HCT116 (cell line): Measurements from ENCODE around the gene RENBP. TPM values are rescaled to one million over a fixed set of nuclear protein-coding genes. Genes with fewer than 3 reads are reported as not detected.

Source experiments
- ATAC-seq: fragments of 200-7000 bp; cut with Tn5 transposase; 2 replicates; pipeline ENCODE4 v1.9.1; 2020; ENCODE audit warnings: mild to moderate bottlenecking, moderate library complexity
- BruUV-seq: library from RNA; stranded (reverse); fragments of 400-500 nt; replicated peaks from 2 replicates; lab custom pipeline; 2021; lab: Mats Ljungman, UMichigan
- CTCF ChIA-PET: fragments of 300-600 bp; sonication (Branson Sonifier 250); formaldehyde crosslinking; loops from one replicate; lab custom pipeline; 2021; ENCODE audit warnings: antibody characterized with exemption; lab: Charles Lee
- POLR2A ChIA-PET: fragments of 300-600, 350-600 bp; sonication (Branson Sonifier 250); formaldehyde crosslinking; loops from one replicate; lab custom pipeline; 2021; ENCODE audit warnings: antibody characterized with exemption; lab: Charles Lee
- RAD21 ChIA-PET, 2 experiments: fragments of 300-600 bp; sonication (Branson Sonifier 250); formaldehyde crosslinking; loops; one replicate each; lab custom pipeline; 2023; ENCODE audit warnings: low total read pairs in 2 of 2; ENCODE audit not compliant: uncharacterized antibody in 2 of 2, unreplicated experiment in 2 of 2, low non-redundant PET in 1 of 2; lab: Charles Lee
- DNase-seq: peaks from one replicate; pipeline ENCODE4 v3.0.0-alpha.2; 2010; ENCODE audit warnings: low read depth, low spot score
- H2AFZ ChIP-seq: fragments of 200-600 bp; shearing (Covaris generic), sonication (generic); 2 replicates; pipeline ENCODE4 v1.6.1; 2017; ENCODE audit warnings: low read depth, mixed run types, mixed read lengths, antibody characterized with exemption, low read length; ENCODE audit not compliant: poor library complexity, severe bottlenecking
- H3K27ac ChIP-seq: 2 replicates; pipeline ENCODE4 v1.5.1; 2012; ENCODE audit warnings: low read depth, low read length
- H3K27me3 ChIP-seq: fragments of 200-600 bp; sonication (generic); 2 replicates; pipeline ENCODE4 v1.6.1; 2016; ENCODE audit warnings: mixed run types, low read length, mixed read lengths; ENCODE audit not compliant: insufficient read depth
- H3K36me3 ChIP-seq, 2 experiments: fragments of 200-500 bp in 1 of 2; fragments of 200-600 bp in 1 of 2; sonication (Bioruptor generic) in 1 of 2; sonication (generic) in 1 of 2; 2 replicates each; pipeline versions ENCODE4 v1.5.1 to v1.6.1; 2014 to 2016; ENCODE audit warnings: low read length in 2 of 2, inconsistent platforms in 1 of 2, mixed read lengths in 1 of 2, mixed run types in 1 of 2; ENCODE audit not compliant: insufficient read depth in 2 of 2, control insufficient read depth in 1 of 2
- H3K4me1 ChIP-seq, 2 experiments: fragments of 200-600 bp in 1 of 2; sonication (generic) in 1 of 2; 2 replicates each; pipeline versions ENCODE4 v1.5.1 to v1.6.1; 2012 to 2017; ENCODE audit warnings: low read length in 2 of 2, inconsistent platforms in 1 of 2, mild to moderate bottlenecking in 1 of 2, mixed read lengths in 1 of 2, mixed run types in 1 of 2, moderate library complexity in 1 of 2; ENCODE audit not compliant: insufficient read depth in 2 of 2, control insufficient read depth in 1 of 2
- H3K4me2 ChIP-seq: fragments of 200-600 bp; sonication (generic); 2 replicates; pipeline ENCODE4 v1.6.1; 2017; ENCODE audit warnings: mixed run types, low read length, mixed read lengths
- H3K4me3 ChIP-seq, 2 experiments: fragments of 200-600 bp in 1 of 2; sonication (generic) in 1 of 2; replicated peaks in 1 of 2; 2 replicates each; pipeline ENCODE4 v1.5.1; 2011 to 2016; ENCODE audit warnings: low read length in 2 of 2, control low read depth in 1 of 2, low read depth in 1 of 2, mild to moderate bottlenecking in 1 of 2, mixed read lengths in 1 of 2, mixed run types in 1 of 2
- H3K79me2 ChIP-seq: fragments of 200-600 bp; sonication (generic); 2 replicates; pipeline ENCODE4 v1.6.1; 2017; ENCODE audit warnings: mild to moderate bottlenecking, mixed run types, low read length, moderate library complexity, mixed read lengths; ENCODE audit not compliant: insufficient read depth
- H3K9ac ChIP-seq: fragments of 200-600 bp; sonication (generic); 2 replicates; pipeline ENCODE4 v1.6.1; 2016; ENCODE audit warnings: low read length, mixed read lengths
- H3K9me2 ChIP-seq: fragments of 200-600 bp; sonication (generic), shearing (Covaris generic); 2 replicates; pipeline ENCODE4 v1.6.1; 2017; ENCODE audit warnings: mixed run types, mild to moderate bottlenecking, moderate library complexity; ENCODE audit not compliant: insufficient read depth
- H3K9me3 ChIP-seq, 2 experiments: fragments of 200-500 bp in 1 of 2; fragments of 200-600 bp in 1 of 2; sonication (Bioruptor generic) in 1 of 2; sonication (generic) in 1 of 2; 2 replicates each; pipeline ENCODE4 v1.6.1; 2014 to 2017; ENCODE audit warnings: low read length in 2 of 2, mixed read lengths in 2 of 2, inconsistent platforms in 1 of 2, low read depth in 1 of 2, mild to moderate bottlenecking in 1 of 2, mixed run types in 1 of 2, moderate library complexity in 1 of 2; ENCODE audit not compliant: control insufficient read depth in 1 of 2, insufficient read depth in 1 of 2
- H4K20me1 ChIP-seq: fragments of 200-600 bp; sonication (generic), shearing (Covaris generic); 2 replicates; pipeline ENCODE4 v1.6.1; 2017; ENCODE audit warnings: mixed run types, mild to moderate bottlenecking, moderate library complexity; ENCODE audit not compliant: insufficient read depth
- CBX3 ChIP-seq: IDR thresholded peaks from 2 replicates; pipeline ENCODE4 v1.6.1; 2012; ENCODE audit warnings: low read depth
- EGR1 ChIP-seq: IDR thresholded peaks from 2 replicates; pipeline ENCODE4 v1.6.1; 2012; ENCODE audit warnings: low read depth
- EZH2 ChIP-seq: fragments of 200-600 bp; sonication (generic); IDR thresholded peaks from 2 replicates; pipeline ENCODE4 v1.6.1; 2017; ENCODE audit warnings: antibody characterized with exemption, mixed run types
- JUND ChIP-seq: IDR thresholded peaks from 2 replicates; pipeline ENCODE4 v1.6.1; 2012
- RAD21 ChIP-seq: IDR thresholded peaks from 2 replicates; pipeline ENCODE4 v1.6.1; 2012; ENCODE audit warnings: low read depth, mild to moderate bottlenecking
- TCF7L2 ChIP-seq: IDR thresholded peaks from 2 replicates; pipeline ENCODE4 v1.7.0; 2011; ENCODE audit warnings: borderline replicate concordance, inconsistent platforms; ENCODE audit not compliant: insufficient read depth, insufficient read length; ENCODE audit errors: extremely low read depth
- intact Hi-C: fragments of 100-400 bp; cut with micrococcal nuclease; formaldehyde crosslinking; loops from 2 replicates; pipeline ENCODE4 v1.10.0; 2022
- total RNA-seq: library from RNA; stranded (reverse); gene quantifications from one replicate; pipeline ENCODE4 v1.2.1, GENCODE V29; 2021; ENCODE audit not compliant: unreplicated experiment
- TF ChIP-seq, protein P1 (sequence below): IDR thresholded peaks from 2 replicates; pipeline ENCODE4 v1.6.1; 2012
- TF ChIP-seq, protein P2 (sequence below): IDR thresholded peaks from 2 replicates; pipeline ENCODE4 v1.6.1; 2012; ENCODE audit warnings: low read depth

RENBP gene
- total RNA-seq, 1 experiment from 2014 or later, result 1.3 TPM

DNA sequence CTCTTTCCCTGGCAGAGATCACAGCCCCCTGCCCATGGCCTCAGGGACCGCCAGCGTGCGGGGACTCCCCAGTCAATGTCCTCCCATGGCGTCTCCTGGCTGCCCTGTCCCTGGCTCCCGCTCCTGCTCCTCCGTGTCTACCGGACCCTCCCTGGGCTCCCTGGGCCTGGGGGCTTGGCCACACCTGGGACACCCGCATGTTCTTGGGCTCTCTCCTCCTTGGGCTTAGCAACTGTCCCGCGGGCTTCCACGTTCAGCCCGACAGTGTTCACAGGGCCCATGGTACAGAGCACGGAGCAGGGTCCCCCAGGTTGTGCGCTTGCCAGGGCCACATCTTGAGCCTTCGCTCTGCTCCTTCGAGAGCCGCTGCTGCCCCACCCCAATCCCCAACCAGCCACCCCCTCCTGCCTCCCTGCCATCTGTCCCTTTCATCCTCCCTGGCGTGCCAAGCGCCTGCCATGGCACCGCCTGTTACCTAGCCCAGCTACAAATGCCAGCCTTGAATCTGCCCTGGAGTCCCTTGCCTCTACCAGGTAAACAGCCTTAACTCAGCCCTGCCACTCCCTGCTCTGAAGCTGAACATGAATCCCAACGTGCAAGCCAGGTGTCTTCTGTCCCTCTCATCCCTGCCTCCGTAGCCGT is 36.1 kb downstream of the RENBP start:
- no peaks in the 10 kb centered on the region for H3K79me2 ChIP-seq
- H3K27ac ChIP-seq, result no peak overlapping the region
- H3K9ac ChIP-seq, result no peak overlapping the region
- H3K9me2 ChIP-seq, result no peaks in the 10 kb centered on the region
- H3K27me3 ChIP-seq, result no peaks in the 10 kb centered on the region
- no peak overlapping the region for H2AFZ ChIP-seq
- ATAC-seq, result no peak
- no peaks in the 10 kb centered on the region for H4K20me1 ChIP-seq
- H3K36me3 ChIP-seq, result no peaks in the 10 kb centered on the region
- no peak overlapping the region for H3K4me2 ChIP-seq
- no TSS peak for BruUV-seq
- peaks cover 0 to 7% of the 10 kb centered on the region in 2 experiments; a peak in 1 of 4 replicates for H3K4me1 ChIP-seq
- no peaks in the 10 kb centered on the region for H3K9me3 ChIP-seq
- ChIA-PET POLR2A (interaction anchor here (0.9 kb wide), 1 partner anchor 14 kb away, joined by 3 read pairs; no protein-coding TSS in a partner anchor), CTCF (no interaction called here), RAD21 (no interaction called here)
- no peak for DNase-seq
- intact Hi-C loops, result no loop called here
- TF ChIP-seq RAD21 (no peak), EGR1 (no peak), CBX3 (no peak), EZH2 (no peak), TCF7L2 (no peak), JUND (no peak)
- TF ChIP-seq, protein P1, sequence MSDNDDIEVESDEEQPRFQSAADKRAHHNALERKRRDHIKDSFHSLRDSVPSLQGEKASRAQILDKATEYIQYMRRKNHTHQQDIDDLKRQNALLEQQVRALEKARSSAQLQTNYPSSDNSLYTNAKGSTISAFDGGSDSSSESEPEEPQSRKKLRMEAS, result no peak
- TF ChIP-seq, protein P2, sequence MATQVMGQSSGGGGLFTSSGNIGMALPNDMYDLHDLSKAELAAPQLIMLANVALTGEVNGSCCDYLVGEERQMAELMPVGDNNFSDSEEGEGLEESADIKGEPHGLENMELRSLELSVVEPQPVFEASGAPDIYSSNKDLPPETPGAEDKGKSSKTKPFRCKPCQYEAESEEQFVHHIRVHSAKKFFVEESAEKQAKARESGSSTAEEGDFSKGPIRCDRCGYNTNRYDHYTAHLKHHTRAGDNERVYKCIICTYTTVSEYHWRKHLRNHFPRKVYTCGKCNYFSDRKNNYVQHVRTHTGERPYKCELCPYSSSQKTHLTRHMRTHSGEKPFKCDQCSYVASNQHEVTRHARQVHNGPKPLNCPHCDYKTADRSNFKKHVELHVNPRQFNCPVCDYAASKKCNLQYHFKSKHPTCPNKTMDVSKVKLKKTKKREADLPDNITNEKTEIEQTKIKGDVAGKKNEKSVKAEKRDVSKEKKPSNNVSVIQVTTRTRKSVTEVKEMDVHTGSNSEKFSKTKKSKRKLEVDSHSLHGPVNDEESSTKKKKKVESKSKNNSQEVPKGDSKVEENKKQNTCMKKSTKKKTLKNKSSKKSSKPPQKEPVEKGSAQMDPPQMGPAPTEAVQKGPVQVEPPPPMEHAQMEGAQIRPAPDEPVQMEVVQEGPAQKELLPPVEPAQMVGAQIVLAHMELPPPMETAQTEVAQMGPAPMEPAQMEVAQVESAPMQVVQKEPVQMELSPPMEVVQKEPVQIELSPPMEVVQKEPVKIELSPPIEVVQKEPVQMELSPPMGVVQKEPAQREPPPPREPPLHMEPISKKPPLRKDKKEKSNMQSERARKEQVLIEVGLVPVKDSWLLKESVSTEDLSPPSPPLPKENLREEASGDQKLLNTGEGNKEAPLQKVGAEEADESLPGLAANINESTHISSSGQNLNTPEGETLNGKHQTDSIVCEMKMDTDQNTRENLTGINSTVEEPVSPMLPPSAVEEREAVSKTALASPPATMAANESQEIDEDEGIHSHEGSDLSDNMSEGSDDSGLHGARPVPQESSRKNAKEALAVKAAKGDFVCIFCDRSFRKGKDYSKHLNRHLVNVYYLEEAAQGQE, result no peak
- no peak overlapping the region for H3K4me3 ChIP-seq
